Right ventricle myocardium superior (tissue), 1 donor: ENCODE measurements around the gene MEF2A. TPM values are rescaled to one million over a fixed set of nuclear protein-coding genes. Genes with fewer than 3 reads are reported as not detected.
"Not testable (repeated sequence)": the region's sequence is repeated elsewhere in the genome, so short reads cannot be mapped to it uniquely, and the experiment has no call there.

Experiments used
- ATAC-seq: fragments of 200-7000 bp; cut with Tn5 transposase; one replicate; pipeline ENCODE4 v1.9.1; 2020; ENCODE audit warnings: mild to moderate bottlenecking; ENCODE audit not compliant: poor library complexity
- DNase-seq: peaks from one replicate; pipeline ENCODE4 v3.0.0-alpha.2; 2020
- intact Hi-C: fragments of 100-400 bp; cut with DNase I; formaldehyde crosslinking; loops from one replicate; pipeline ENCODE4 v1.11.2; 2022
- long read RNA-seq: library from polyadenylated mRNA; unstranded; transcript quantifications from one replicate; pipeline ENCODE4 v2.0.0, GENCODE V29; 2021
- total RNA-seq: library from RNA; stranded (reverse); fragmentation: NEBNext Ultra II Directional; extraction: Animal tissue kit (Norgen Biotek cat#: 25700); gene quantifications from one replicate; pipeline ENCODE4 v1.2.1, GENCODE V29; 2021
- donor health status: DM: no; HTN: yes; CAD: no; lungs with severe emphysema.

Gene MEF2A
- 137 TPM for total RNA-seq
- long read RNA-seq, full-length matches to known transcripts: 47 of 231 reads
- long read RNA-seq, partial matches to known transcripts: 52 of 231 reads
- long read RNA-seq, other reads (novel, unspliced or antisense): 132 of 231 reads

GRCh38 chr15:99565299-99566156, at the start of gene MEF2A:
TSS of gene MEF2A (plus strand) at chr15:99565984. CDS start at chr15:99633120, 67,136 bp downstream.
- intact Hi-C loops: loop anchor here (5.0 to 10.0 kb wide), 2 partner anchors 91 to 137 kb away; no protein-coding TSS in a partner anchor

GRCh38 chr15:99518191-99518590, 47.6 kb upstream of the MEF2A start:
- DNase-seq (no peak), ATAC-seq (no peak)
- intact Hi-C loops: no loop called here

More at GRCh38 chr15:99565299-99566156, at the start of gene MEF2A:
- DNase-seq (peak; percentile 97), ATAC-seq (peak; percentile 81)

- intact Hi-C loops, ATAC-seq: not testable (repeated sequence)
Measured at GRCh38 chr15:99519366-99519765, 46.4 kb upstream of the MEF2A start.

GRCh38 chr15:99522288-99522687, 43.5 kb upstream of the MEF2A start:
- intact Hi-C loops: no loop called here
- ATAC-seq: no peak
- DNase-seq: no peak

More at GRCh38 chr15:99519366-99519765, 46.4 kb upstream of the MEF2A start:
- DNase-seq: not testable (repeated sequence)

GRCh38 chr15:99526176-99526575, 39.6 kb upstream of the MEF2A start:
- intact Hi-C loops: no loop called here
- ATAC-seq (no peak), DNase-seq (no peak)

- intact Hi-C loops: no loop called here
- ATAC-seq (no peak), DNase-seq (no peak)
Measured at GRCh38 chr15:99526671-99527070, 39.1 kb upstream of the MEF2A start.

- intact Hi-C loops: no loop called here
- DNase-seq: peak; percentile 57
- peak; percentile 75 for ATAC-seq
Measured at GRCh38 chr15:99536422-99537040, 29.3 kb upstream of the MEF2A start.

GRCh38 chr15:99537344-99537743, 28.4 kb upstream of the MEF2A start:
- peak; percentile 61 for ATAC-seq
- peak; percentile 46 for DNase-seq
- intact Hi-C loops: no loop called here

- ATAC-seq (no peak), DNase-seq (no peak)
- intact Hi-C loops: no loop called here
Measured at GRCh38 chr15:99538261-99538660, 27.5 kb upstream of the MEF2A start.

GRCh38 chr15:99542828-99543227, 23.0 kb upstream of the MEF2A start:
- ATAC-seq (no peak), DNase-seq (no peak)
- intact Hi-C loops: no loop called here

- intact Hi-C loops: no loop called here
- ATAC-seq (no peak), DNase-seq (no peak)
Measured at GRCh38 chr15:99545605-99546004, 20.2 kb upstream of the MEF2A start.

GRCh38 chr15:99546441-99547100, 19.2 kb upstream of the MEF2A start:
- no peak for ATAC-seq
- intact Hi-C loops: no loop called here
- DNase-seq: no peak

- intact Hi-C loops: no loop called here
- no peak for DNase-seq
- no peak for ATAC-seq
Measured at GRCh38 chr15:99547517-99547916, 18.3 kb upstream of the MEF2A start.

GRCh38 chr15:99550077-99550476, 15.7 kb upstream of the MEF2A start:
- intact Hi-C loops: no loop called here
- no peak for ATAC-seq
- DNase-seq: no peak

GRCh38 chr15:99552111-99552510, 13.7 kb upstream of the MEF2A start:
- no peak for DNase-seq
- intact Hi-C loops: no loop called here
- ATAC-seq: no peak

GRCh38 chr15:99554880-99555488, 10.8 kb upstream of the MEF2A start:
- intact Hi-C loops: no loop called here
- ATAC-seq: no peak
- DNase-seq: no peak

GRCh38 chr15:99556011-99556410, 9.8 kb upstream of the MEF2A start:
- DNase-seq: no peak
- intact Hi-C loops: no loop called here
- no peak for ATAC-seq

- intact Hi-C loops: no loop called here
- no peak for ATAC-seq
Measured at GRCh38 chr15:99556578-99556977, 9.2 kb upstream of the MEF2A start.

GRCh38 chr15:99558084-99558483, 7.7 kb upstream of the MEF2A start:
- ATAC-seq: no peak
- DNase-seq: no peak
- intact Hi-C loops: no loop called here

More at GRCh38 chr15:99556578-99556977, 9.2 kb upstream of the MEF2A start:
- no peak for DNase-seq
